Bronchial epithelial cell (primary cell): ENCODE results near the gene ATRNL1. TPM values are rescaled to one million over a fixed set of nuclear protein-coding genes. Genes with fewer than 3 reads are reported as not detected.

Experiments used
- DNase-seq: peaks from one replicate; pipeline ENCODE4 v3.0.0-alpha.2; 2010; ENCODE audit warnings: low read depth
- FAIRE-seq: peaks from 2 replicates; lab custom pipeline; 2011; peaks lifted over from hg19 to GRCh38; lab: Jason Lieb, UNC
- H3K27me3 ChIP-seq: 2 replicates; pipeline ENCODE4 v1.5.1; 2011; ENCODE audit warnings: low read length; ENCODE audit not compliant: control insufficient read depth, insufficient read depth
- H3K36me3 ChIP-seq: 2 replicates; pipeline ENCODE4 v1.5.1; 2011; ENCODE audit warnings: low read length; ENCODE audit not compliant: control insufficient read depth, insufficient read depth
- H3K4me3 ChIP-seq: 2 replicates; pipeline ENCODE4 v1.5.1; 2011; ENCODE audit warnings: mild to moderate bottlenecking, low read depth, low read length, control low read depth
- CTCF ChIP-seq: IDR thresholded peaks from 2 replicates; pipeline ENCODE4 v1.5.1; 2011; ENCODE audit warnings: mild to moderate bottlenecking, moderate library complexity, low read length, control low read depth, inconsistent platforms; ENCODE audit not compliant: insufficient read depth, severe bottlenecking
- total RNA-seq: library from RNA; depleted of rRNA; stranded (reverse); fragments of >200 nt; gene quantifications from 2 replicates; pipeline ENCODE4 v1.2.1, GENCODE V29; 2014

ATRNL1 gene
- total RNA-seq, 1 donor from 2014 or later, result 0.53 TPM

- DNase-seq (no peak), FAIRE-seq (no peak)
- no peaks in the 10 kb centered on the region for H3K27me3 ChIP-seq
- TF ChIP-seq CTCF, result no peak
- no peak overlapping the region for H3K4me3 ChIP-seq
- no peaks in the 10 kb centered on the region for H3K36me3 ChIP-seq
Measured at GRCh38 chr10:115049318-115049717, 43.8 kb upstream of the ATRNL1 start.

- no peak for TF ChIP-seq CTCF
- FAIRE-seq, result no peak
- no peaks in the 10 kb centered on the region for H3K27me3 ChIP-seq
- H3K36me3 ChIP-seq, result no peaks in the 10 kb centered on the region
- H3K4me3 ChIP-seq, result no peak overlapping the region
- DNase-seq, result no peak
Measured at GRCh38 chr10:115049960-115050359, 43.2 kb upstream of the ATRNL1 start.

GRCh38 chr10:115050375-115051010 lies 42.7 kb upstream of the ATRNL1 start:
- Histone ChIP-seq H3K4me3 (no peak overlapping the region), H3K36me3 (no peaks in the 10 kb centered on the region), H3K27me3 (no peaks in the 10 kb centered on the region)
- FAIRE-seq (no peak), DNase-seq (no peak)
- no peak for TF ChIP-seq CTCF

- FAIRE-seq (no peak), DNase-seq (no peak)
- Histone ChIP-seq H3K4me3 (no peak overlapping the region), H3K27me3 (no peaks in the 10 kb centered on the region), H3K36me3 (no peaks in the 10 kb centered on the region)
- TF ChIP-seq CTCF, result no peak
Measured at GRCh38 chr10:115051216-115051615, 41.9 kb upstream of the ATRNL1 start.

- DNase-seq (no peak), FAIRE-seq (no peak)
- no peaks in the 10 kb centered on the region for H3K27me3 ChIP-seq
- H3K36me3 ChIP-seq, result no peaks in the 10 kb centered on the region
- H3K4me3 ChIP-seq, result no peak overlapping the region
- TF ChIP-seq CTCF, result no peak
Measured at GRCh38 chr10:115052226-115052625, 40.9 kb upstream of the ATRNL1 start.

- Histone ChIP-seq H3K36me3 (no peaks in the 10 kb centered on the region), H3K27me3 (no peaks in the 10 kb centered on the region), H3K4me3 (no peak overlapping the region)
- FAIRE-seq, result no peak
- TF ChIP-seq CTCF, result no peak
- DNase-seq, result no peak
Measured at GRCh38 chr10:115052728-115053127, 40.4 kb upstream of the ATRNL1 start.
